HG02981 (cell line): ENCODE data around the gene TIAL1.
"Not testable (repeated sequence)": the region's sequence is repeated elsewhere in the genome, so short reads cannot be mapped to it uniquely, and the experiment has no call there.

Experiments used
- ATAC-seq: cut with Tn5 transposase; IDR thresholded peaks from one replicate; pipeline ENCODE4 v1.9.1; 2021; ENCODE audit warnings: mild to moderate bottlenecking, moderate library complexity; ENCODE audit not compliant: unreplicated experiment

TIAL1 gene

DNA sequence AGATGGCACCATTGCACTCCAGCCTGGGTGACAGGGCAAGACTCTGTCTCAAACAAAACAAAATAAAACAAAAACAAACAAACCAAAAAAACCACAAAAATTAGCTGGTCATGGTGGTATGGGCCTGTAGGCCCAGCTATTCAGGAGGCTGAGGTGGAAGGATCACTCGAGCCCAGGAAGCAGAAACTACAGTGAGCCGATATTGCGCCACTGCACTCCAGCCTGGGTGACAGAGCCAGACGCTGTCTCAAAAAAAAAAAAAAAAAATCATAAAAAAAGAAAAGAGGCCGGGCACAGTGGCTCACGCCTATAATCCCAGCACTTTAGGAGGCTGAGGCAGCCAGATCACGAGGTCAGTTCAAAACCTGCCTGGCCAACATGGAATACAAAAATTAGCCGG, 64.0 kb downstream of the TIAL1 start:
- ATAC-seq, result not testable (repeated sequence)

GRCh38 chr10:119532251-119532650, 64.5 kb downstream of the TIAL1 start:
- ATAC-seq, result not testable (repeated sequence)

DNA sequence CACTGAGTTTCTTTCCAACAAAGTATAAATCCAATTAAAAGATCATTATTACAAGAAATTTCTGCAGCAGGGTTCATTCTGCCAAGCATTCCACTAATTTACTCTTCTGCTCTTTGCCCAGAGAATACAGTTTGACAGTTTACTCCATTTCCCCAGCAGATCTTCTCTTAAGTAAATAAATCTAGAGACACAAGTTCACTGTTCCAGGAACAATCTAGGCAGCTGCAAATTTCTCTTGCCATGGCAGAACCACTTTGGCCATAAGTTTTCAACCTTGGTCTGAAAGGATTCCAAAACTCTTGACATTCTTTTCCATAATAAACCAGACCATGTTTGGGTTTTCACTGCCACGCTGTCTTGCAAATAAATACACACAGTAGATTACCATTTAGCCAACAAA, 65.7 kb downstream of the TIAL1 start:
- ATAC-seq, result no peak

DNA sequence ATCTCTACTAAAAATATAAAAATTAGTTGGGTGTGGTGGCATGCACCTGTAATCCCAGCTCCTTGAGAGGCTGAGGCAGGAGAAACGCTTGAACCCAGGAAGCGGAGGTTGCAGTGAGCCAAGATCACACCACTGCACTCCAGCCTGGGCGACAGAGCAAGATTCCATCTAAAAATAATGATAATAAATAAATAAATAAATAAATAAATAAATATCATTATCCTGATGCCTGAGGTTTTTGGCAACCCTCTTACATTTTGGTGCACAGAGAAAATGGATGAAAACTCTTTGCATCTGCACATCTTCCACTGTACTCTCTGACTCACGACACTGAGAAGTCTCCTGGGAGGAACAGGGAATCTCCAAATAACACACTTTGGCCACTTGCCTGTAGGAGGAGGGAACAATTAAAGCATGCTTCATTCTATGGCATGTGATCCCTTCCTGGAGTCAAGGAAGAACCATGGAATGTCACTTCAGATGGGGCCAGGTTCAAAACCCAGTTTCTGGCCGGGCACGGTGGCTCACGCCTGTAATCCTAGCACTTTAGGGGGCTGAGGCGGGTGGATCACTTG, 68.0 kb downstream of the TIAL1 start:
- ATAC-seq, result not testable (repeated sequence)

- no peak for ATAC-seq
Observed at GRCh38 chr10:119526621-119527592, 69.9 kb downstream of the TIAL1 start.

DNA sequence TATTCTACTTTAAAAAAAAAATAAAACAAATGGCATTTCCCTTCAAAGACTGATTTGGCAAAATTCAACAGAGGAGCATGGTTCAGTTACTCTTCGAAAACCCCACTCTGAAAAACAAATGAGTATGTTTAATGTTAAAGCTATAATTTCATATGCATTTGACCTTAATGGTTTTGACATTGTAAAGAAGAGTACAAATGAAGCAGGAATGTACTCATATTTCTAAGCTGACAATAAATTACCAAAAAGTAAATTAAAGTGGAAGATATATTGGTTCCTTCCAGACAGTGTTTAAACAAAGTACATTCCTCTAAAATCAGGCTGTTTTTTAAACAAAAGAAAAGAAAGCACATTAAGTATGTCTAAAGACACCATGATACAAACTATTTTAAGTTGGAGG, 70.6 kb downstream of the TIAL1 start:
- ATAC-seq, result no peak

DNA sequence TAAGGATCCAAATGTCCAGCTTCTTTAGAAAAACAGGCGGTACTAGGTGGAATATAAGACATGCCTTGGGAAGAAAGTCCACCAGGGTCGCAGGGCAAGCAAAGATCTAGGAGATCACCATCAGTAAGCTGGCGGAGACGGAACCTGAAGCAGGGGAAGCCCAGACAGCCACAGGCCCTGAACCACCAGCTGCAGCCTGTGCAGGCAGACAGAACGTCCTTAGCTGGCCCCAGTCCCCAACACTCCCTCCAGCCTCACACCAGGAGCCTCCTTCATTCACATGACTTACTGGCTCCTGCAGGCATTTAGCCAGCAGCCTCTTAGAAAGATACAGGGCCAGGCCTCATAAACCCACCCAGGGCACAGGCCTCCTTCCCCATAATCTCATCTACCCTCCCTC, 71.6 kb downstream of the TIAL1 start:
- no peak for ATAC-seq

DNA sequence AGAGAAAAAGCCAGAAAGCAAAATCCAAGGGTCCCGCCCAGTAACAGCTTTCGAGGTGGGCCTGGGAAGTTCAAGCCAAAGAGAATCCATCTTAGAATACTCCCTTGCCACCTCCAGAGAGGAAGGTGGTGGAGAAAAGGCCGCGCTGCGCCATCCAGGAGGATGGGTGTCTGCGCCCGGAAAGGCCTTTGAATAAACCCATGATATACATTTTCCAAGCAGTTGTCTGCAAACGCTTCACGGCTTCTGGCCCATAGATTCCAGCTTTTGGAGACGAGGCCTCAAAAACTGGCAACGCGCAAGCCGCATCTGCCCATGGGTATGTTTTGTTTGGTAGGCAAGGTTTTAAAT, 72.1 kb downstream of the TIAL1 start:
- ATAC-seq, result no peak

- no peak for ATAC-seq
Observed at GRCh38 chr10:119523895-119524719, 72.7 kb downstream of the TIAL1 start.
